Panc1 (cell line): ENCODE data around the gene NAT10. TPM values are rescaled to one million over a fixed set of nuclear protein-coding genes. Genes with fewer than 3 reads are reported as not detected.

ENCODE experiments used
- ATAC-seq: fragments of 200-7000 bp; cut with Tn5 transposase; 2 replicates; pipeline ENCODE4 v1.9.1; 2020; ENCODE audit warnings: mild to moderate bottlenecking, moderate library complexity
- BruUV-seq: library from RNA; stranded (reverse); fragments of 400-500 nt; replicated peaks from 2 replicates; lab custom pipeline; 2021; lab: Mats Ljungman, UMichigan
- CTCF ChIA-PET: fragments of 300-600 bp; sonication (Branson Sonifier 250); formaldehyde crosslinking; loops from one replicate; lab custom pipeline; 2022; ENCODE audit warnings: antibody characterized with exemption; lab: Charles Lee
- POLR2A ChIA-PET: fragments of 300-600 bp; sonication (Branson Sonifier 250); formaldehyde crosslinking; loops from one replicate; lab custom pipeline; 2022; ENCODE audit warnings: antibody characterized with exemption; lab: Charles Lee
- DNase-seq: peaks from one replicate; pipeline ENCODE4 v3.0.0-alpha.2; 2010; ENCODE audit warnings: low read depth, low spot score
- H3K27ac ChIP-seq: 2 replicates; pipeline ENCODE4 v1.5.1; 2011; ENCODE audit warnings: mild to moderate bottlenecking, low read length, inconsistent platforms
- H3K27me3 ChIP-seq: fragments of 200-500 bp; sonication (Bioruptor generic); 2 replicates; pipeline ENCODE4 v1.6.0; 2014; ENCODE audit warnings: low read length, inconsistent platforms; ENCODE audit not compliant: control insufficient read depth, insufficient read depth
- H3K36me3 ChIP-seq: fragments of 200-500 bp; sonication (Bioruptor generic); 2 replicates; pipeline ENCODE4 v1.5.1; 2014; ENCODE audit warnings: inconsistent platforms, mild to moderate bottlenecking, low read length, moderate library complexity; ENCODE audit not compliant: control insufficient read depth, insufficient read depth
- H3K4me1 ChIP-seq: 2 replicates; pipeline ENCODE4 v1.5.1; 2011; ENCODE audit warnings: inconsistent platforms, mild to moderate bottlenecking, low read length, moderate library complexity; ENCODE audit not compliant: control insufficient read depth, insufficient read depth
- H3K4me3 ChIP-seq, 2 experiments: 2 replicates each; pipeline ENCODE4 v1.5.1; 2011 to 2012; ENCODE audit warnings: low read depth in 2 of 2, low read length in 2 of 2, mild to moderate bottlenecking in 2 of 2, inconsistent platforms in 1 of 2, moderate library complexity in 1 of 2
- H3K9me3 ChIP-seq: fragments of 200-500 bp; sonication (Bioruptor generic); 2 replicates; pipeline ENCODE4 v1.5.1; 2014; ENCODE audit warnings: low read depth, mild to moderate bottlenecking, inconsistent platforms, low read length, moderate library complexity; ENCODE audit not compliant: control insufficient read depth, insufficient read depth
- POLR2AphosphoS5 ChIP-seq: IDR thresholded peaks from 2 replicates; pipeline ENCODE4 v1.6.1; 2012; ENCODE audit warnings: mild to moderate bottlenecking, low read depth, low read length, moderate library complexity
- REST ChIP-seq, 2 experiments: IDR thresholded peaks; 2 replicates each; pipeline ENCODE4 v1.6.1; 2011 to 2012; ENCODE audit warnings: low read depth in 2 of 2, control low read depth in 1 of 2, low read length in 1 of 2, mild to moderate bottlenecking in 1 of 2, moderate library complexity in 1 of 2; ENCODE audit not compliant: insufficient read depth in 1 of 2
- SIN3A ChIP-seq: IDR thresholded peaks from 2 replicates; pipeline ENCODE4 v1.6.1; 2012; ENCODE audit warnings: low read depth, mild to moderate bottlenecking, low read length, moderate library complexity, borderline replicate concordance; ENCODE audit not compliant: insufficient read depth
- TCF7L2 ChIP-seq: IDR thresholded peaks from 2 replicates; pipeline ENCODE4 v1.6.1; 2011; ENCODE audit warnings: mild to moderate bottlenecking, low read depth, low read length, inconsistent platforms
- in situ Hi-C: cut with HindIII; loops from 2 replicates; pipeline ENCODE4 v1.10.0; 2016; ENCODE audit warnings: low sequenced_read_pairs, low pct_unique_long_range_greater_than_20kb
- intact Hi-C: fragments of 100-400 bp; cut with micrococcal nuclease; formaldehyde crosslinking; loops from one replicate; pipeline ENCODE4 v1.10.0; 2022; ENCODE audit not compliant: unreplicated experiment
- total RNA-seq: library from RNA; stranded (reverse); gene quantifications from one replicate; pipeline ENCODE4 v1.2.1, GENCODE V29; 2021; ENCODE audit not compliant: unreplicated experiment
- TF ChIP-seq, protein P1 (sequence below): fragments of 450-650 bp; IDR thresholded peaks from 2 replicates; pipeline ENCODE4 v1.5.1; 2017; ENCODE audit warnings: mild to moderate bottlenecking

Gene NAT10
- total RNA-seq, 1 experiment from 2014 or later = 64.9 TPM

DNA sequence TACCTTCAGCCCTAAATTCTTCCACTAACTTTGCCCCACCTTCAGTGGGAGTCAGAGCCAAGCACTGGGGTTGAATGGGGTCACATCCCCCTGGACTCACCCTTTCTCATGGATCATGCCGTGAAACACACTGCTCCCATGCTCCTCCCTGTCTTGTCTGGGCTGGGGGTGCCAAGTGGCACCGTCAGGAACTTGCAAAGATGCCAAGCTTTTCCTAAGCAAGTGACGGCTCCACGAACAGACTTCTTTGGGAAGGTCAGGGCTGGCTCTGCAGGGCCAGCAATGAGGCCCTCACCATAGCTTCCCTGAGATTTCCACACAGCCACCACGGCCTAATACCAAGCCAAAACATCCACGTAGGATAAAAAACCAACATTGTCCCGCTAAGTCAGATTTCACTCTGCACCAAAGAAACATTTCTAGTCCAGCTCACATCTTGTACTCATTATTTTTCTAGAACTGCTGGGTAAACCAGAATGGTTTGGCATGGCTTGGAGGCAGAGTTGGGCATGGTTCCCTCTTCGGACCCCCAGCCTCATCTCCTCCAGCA, 76.5 kb downstream of the NAT10 start:
- Histone ChIP-seq H3K27ac (no peak overlapping the region), H3K4me3 (no peak overlapping the region), H3K27me3 (no peaks in the 10 kb centered on the region), H3K4me1 (peaks cover 11% of the 10 kb centered on the region), H3K36me3 (no peaks in the 10 kb centered on the region), H3K9me3 (no peaks in the 10 kb centered on the region)
- ChIA-PET POLR2A (no interaction called here), CTCF (interaction anchor here (0.6 kb wide), 1 partner anchor 32 kb away, joined by 3 read pairs; no protein-coding TSS in a partner anchor)
- ATAC-seq = no peak
- TF ChIP-seq TCF7L2 (no peak), POLR2AphosphoS5 (no peak), REST (IDR thresholded peaks at IDR 0.05; ENCODE audit: insufficient read depth in 1 of 2, low read depth in 2 of 2, low read length in 1 of 2) (no peak), SIN3A (no peak)
- TF ChIP-seq, protein P1, sequence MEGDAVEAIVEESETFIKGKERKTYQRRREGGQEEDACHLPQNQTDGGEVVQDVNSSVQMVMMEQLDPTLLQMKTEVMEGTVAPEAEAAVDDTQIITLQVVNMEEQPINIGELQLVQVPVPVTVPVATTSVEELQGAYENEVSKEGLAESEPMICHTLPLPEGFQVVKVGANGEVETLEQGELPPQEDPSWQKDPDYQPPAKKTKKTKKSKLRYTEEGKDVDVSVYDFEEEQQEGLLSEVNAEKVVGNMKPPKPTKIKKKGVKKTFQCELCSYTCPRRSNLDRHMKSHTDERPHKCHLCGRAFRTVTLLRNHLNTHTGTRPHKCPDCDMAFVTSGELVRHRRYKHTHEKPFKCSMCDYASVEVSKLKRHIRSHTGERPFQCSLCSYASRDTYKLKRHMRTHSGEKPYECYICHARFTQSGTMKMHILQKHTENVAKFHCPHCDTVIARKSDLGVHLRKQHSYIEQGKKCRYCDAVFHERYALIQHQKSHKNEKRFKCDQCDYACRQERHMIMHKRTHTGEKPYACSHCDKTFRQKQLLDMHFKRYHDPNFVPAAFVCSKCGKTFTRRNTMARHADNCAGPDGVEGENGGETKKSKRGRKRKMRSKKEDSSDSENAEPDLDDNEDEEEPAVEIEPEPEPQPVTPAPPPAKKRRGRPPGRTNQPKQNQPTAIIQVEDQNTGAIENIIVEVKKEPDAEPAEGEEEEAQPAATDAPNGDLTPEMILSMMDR = no peak
- intact Hi-C loops (no loop called here), in situ Hi-C loops (no loop called here)
- no peak for DNase-seq
- BruUV-seq = no TSS peak

GRCh38 chr11:34182425-34182824, 77.0 kb downstream of the NAT10 start:
- TF ChIP-seq SIN3A (no peak), POLR2AphosphoS5 (no peak), TCF7L2 (no peak), REST (IDR thresholded peaks at IDR 0.05; ENCODE audit: insufficient read depth in 1 of 2, low read depth in 2 of 2, low read length in 1 of 2) (no peak)
- TF ChIP-seq, protein P1 = no peak
- peaks cover 6% of the 10 kb centered on the region for H3K4me1 ChIP-seq
- H3K4me3 ChIP-seq = no peak overlapping the region
- intact Hi-C loops = no loop called here
- no peaks in the 10 kb centered on the region for H3K9me3 ChIP-seq
- H3K27ac ChIP-seq = no peak overlapping the region
- H3K27me3 ChIP-seq = no peaks in the 10 kb centered on the region
- ChIA-PET CTCF (interaction anchor here (0.6 kb wide), 1 partner anchor 32 kb away, joined by 3 read pairs; no protein-coding TSS in a partner anchor), POLR2A (no interaction called here)
- in situ Hi-C loops = no loop called here
- DNase-seq = no peak
- ATAC-seq = no peak
- no peaks in the 10 kb centered on the region for H3K36me3 ChIP-seq
- BruUV-seq = no TSS peak
